Endothelial cell of umbilical vein (primary cell): ENCODE measurements around the gene SYCE1L. TPM values are rescaled to one million over a fixed set of nuclear protein-coding genes. Genes with fewer than 3 reads are reported as not detected.
A peak's percentile ranks its signal among the peaks of the same experiment; 100 is the strongest.

ENCODE experiments used
- BruUV-seq: library from RNA; stranded (reverse); fragments of 400-500 nt; replicated peaks from 2 replicates; lab custom pipeline; 2021; lab: Mats Ljungman, UMichigan
- CTCF ChIA-PET: fragments of 300-600, 350-600 bp; sonication (Branson Sonifier 250); formaldehyde crosslinking; loops from one replicate; lab custom pipeline; 2021; ENCODE audit warnings: antibody characterized with exemption, inconsistent platforms; lab: Charles Lee
- POLR2A ChIA-PET: fragments of 300-600, 350-600 bp; sonication (Branson Sonifier 250); formaldehyde crosslinking; loops from one replicate; lab custom pipeline; 2021; ENCODE audit warnings: antibody characterized with exemption, inconsistent platforms; lab: Charles Lee
- DNase-seq: peaks from one replicate; pipeline ENCODE4 v3.0.0-alpha.2; 2011; ENCODE audit warnings: low read depth, low spot score
- FAIRE-seq: peaks from 2 replicates; lab custom pipeline; 2011; peaks lifted over from hg19 to GRCh38; lab: Jason Lieb, UNC
- H2AFZ ChIP-seq: 2 replicates; pipeline ENCODE4 v1.6.0; 2012; ENCODE audit warnings: low read depth, low read length, control low read depth, inconsistent platforms
- H3K27ac ChIP-seq: 2 replicates; pipeline ENCODE4 v1.5.1; 2011; ENCODE audit warnings: low read depth, mild to moderate bottlenecking, control low read depth, low read length, moderate library complexity; ENCODE audit not compliant: insufficient read depth
- H3K27me3 ChIP-seq, 2 experiments: 2 replicates each; pipeline versions ENCODE4 v1.6.0 to v1.6.1; 2011; ENCODE audit warnings: low read length in 2 of 2, mixed read lengths in 1 of 2; ENCODE audit not compliant: control insufficient read depth in 2 of 2, insufficient read depth in 2 of 2
- H3K36me3 ChIP-seq, 2 experiments: 2 replicates in 1 of 2; 3 replicates in 1 of 2; pipeline ENCODE4 v1.5.1; 2011; ENCODE audit warnings: low read length in 2 of 2, mild to moderate bottlenecking in 1 of 2, moderate library complexity in 1 of 2; ENCODE audit not compliant: control insufficient read depth in 2 of 2, insufficient read depth in 2 of 2; ENCODE audit errors: extremely low read depth in 1 of 2
- H3K4me1 ChIP-seq: 3 replicates; pipeline ENCODE4 v1.5.1; 2011; ENCODE audit warnings: mild to moderate bottlenecking, low read length; ENCODE audit not compliant: control insufficient read depth, insufficient read depth; ENCODE audit errors: extremely low read depth
- H3K4me2 ChIP-seq: 2 replicates; pipeline ENCODE4 v1.6.1; 2011; ENCODE audit warnings: low read length, control low read depth, mixed read lengths; ENCODE audit not compliant: insufficient read depth
- H3K4me3 ChIP-seq, 3 experiments: fragments of 200-600 bp in 1 of 3; sonication (generic), shearing (Covaris generic) in 1 of 3; replicated peaks in 1 of 3; 2 replicates each; pipeline ENCODE4 v1.5.1; 2011 to 2016; ENCODE audit warnings: control low read depth in 3 of 3, low read length in 3 of 3, mild to moderate bottlenecking in 2 of 3, inconsistent platforms in 1 of 3, low read depth in 1 of 3, moderate library complexity in 1 of 3; ENCODE audit not compliant: insufficient read depth in 1 of 3
- H3K79me2 ChIP-seq: 2 replicates; pipeline ENCODE4 v1.6.0; 2012; ENCODE audit warnings: low read length, inconsistent platforms; ENCODE audit not compliant: control insufficient read depth, insufficient read depth
- H3K9ac ChIP-seq: replicated peaks from 2 replicates; pipeline ENCODE3; 2011; ENCODE audit warnings: low read length, control low read depth; ENCODE audit not compliant: insufficient read depth; ENCODE audit errors: extremely low read depth
- H3K9me1 ChIP-seq: replicated peaks from 3 replicates; pipeline ENCODE4 v1.6.0; 2011; ENCODE audit warnings: mild to moderate bottlenecking, low read length; ENCODE audit not compliant: control insufficient read depth, insufficient read depth; ENCODE audit errors: extremely low read depth
- H3K9me3 ChIP-seq: replicated peaks from 2 replicates; pipeline ENCODE4 v1.5.1; 2012; ENCODE audit warnings: low read length, inconsistent platforms; ENCODE audit not compliant: control insufficient read depth, insufficient read depth
- H4K20me1 ChIP-seq: replicated peaks from 2 replicates; pipeline ENCODE3; 2011; ENCODE audit warnings: mild to moderate bottlenecking, low read length; ENCODE audit not compliant: control insufficient read depth, insufficient read depth; ENCODE audit errors: extremely low read depth
- CTCF ChIP-seq, 2 donors: IDR thresholded peaks; 1 replicate in 1 of 2; 2 replicates in 1 of 2; pipeline ENCODE4 v1.5.1; 2011; ENCODE audit warnings: low read length in 2 of 2, mild to moderate bottlenecking in 2 of 2, moderate library complexity in 2 of 2, control low read depth in 1 of 2, inconsistent platforms in 1 of 2, low read depth in 1 of 2; ENCODE audit not compliant: insufficient read depth in 1 of 2; ENCODE audit errors: extremely low read depth in 1 of 2
- EZH2 ChIP-seq: IDR thresholded peaks from 2 replicates; pipeline ENCODE4 v1.6.1; 2012; ENCODE audit warnings: borderline replicate concordance, low read depth, mild to moderate bottlenecking, moderate library complexity, low read length, inconsistent platforms; ENCODE audit not compliant: severe bottlenecking
- FOS ChIP-seq: IDR thresholded peaks from 2 replicates; pipeline ENCODE4 v1.6.1; 2011; ENCODE audit warnings: mild to moderate bottlenecking, low read length, moderate library complexity, borderline replicate concordance; ENCODE audit not compliant: insufficient read depth
- GATA2 ChIP-seq: IDR thresholded peaks from 2 replicates; pipeline ENCODE4 v1.7.0; 2011; ENCODE audit warnings: low read depth, mild to moderate bottlenecking, moderate library complexity, mixed read lengths, low read length; ENCODE audit not compliant: insufficient read length, insufficient read depth
- JUN ChIP-seq: IDR thresholded peaks from 2 replicates; pipeline ENCODE4 v1.6.1; 2011; ENCODE audit warnings: borderline replicate concordance, low read depth; ENCODE audit not compliant: insufficient read length, insufficient read depth
- MAX ChIP-seq: IDR thresholded peaks from 2 replicates; pipeline ENCODE4 v1.6.1; 2011; ENCODE audit not compliant: insufficient read depth, insufficient read length
- MYC ChIP-seq: IDR thresholded peaks from one replicate; pipeline ENCODE4 v1.6.1; 2011; ENCODE audit warnings: mild to moderate bottlenecking, low read depth, low read length
- POLR2A ChIP-seq: IDR thresholded peaks from 2 replicates; pipeline ENCODE4 v1.6.1; 2012; ENCODE audit warnings: low read depth, mild to moderate bottlenecking, control low read depth, low read length
- POLR2AphosphoS5 ChIP-seq: IDR thresholded peaks from 2 replicates; pipeline ENCODE4 v1.6.1; 2012; ENCODE audit warnings: low read depth, mild to moderate bottlenecking, control low read depth, low read length, moderate library complexity; ENCODE audit not compliant: insufficient read depth
- dilution Hi-C: fragments of 300-500 bp; cut with MboI; formaldehyde crosslinking; loops from one replicate; pipeline ENCODE4 v1.15.0; 2019; ENCODE audit warnings: low sequenced_read_pairs; ENCODE audit not compliant: extremely low pct_ligation_motif_present
- intact Hi-C: fragments of 100-400 bp; cut with micrococcal nuclease; formaldehyde crosslinking; loops from one replicate; pipeline ENCODE4 v1.10.0; 2022
- polyA plus RNA-seq, 4 experiments: library from polyadenylated mRNA; depleted of rRNA in 3 of 4; stranded (reverse) in 3 of 4; unstranded in 1 of 4; fragments of >200 nt; gene quantifications; 2 replicates each; pipeline versions ENCODE4 v1.2.1 to v1.2.3, GENCODE V29; 2011 to 2012; ENCODE audit warnings: missing spikeins in 1 of 4
- total RNA-seq: library from RNA; stranded (reverse); gene quantifications from 2 replicates; pipeline ENCODE4 v1.2.3, GENCODE V29; 2021

SYCE1L gene
- total and polyA plus RNA-seq, 2 donors (not counting 3 experiments of a cell fraction or from before 2014, with no cell fraction given) = 6.8 to 13.7 TPM

GRCh38 chr16:77234611-77235010 lies 35.4 kb downstream of the SYCE1L start:
- POLR2A ChIA-PET = no interaction called here
- Histone ChIP-seq H3K4me2 (no peak overlapping the region), H3K27me3 (no peaks in the 10 kb centered on the region), H3K9me1 (no peaks in the 10 kb centered on the region), H3K9me3 (no peaks in the 10 kb centered on the region), H3K27ac (no peak overlapping the region), H2AFZ (peak overlapping the region; percentile 16), H3K79me2 (no peaks in the 10 kb centered on the region), H3K9ac (no peak overlapping the region), H3K4me1 (no peaks in the 10 kb centered on the region), H3K4me3 (no peak overlapping the region), H4K20me1 (no peaks in the 10 kb centered on the region), H3K36me3 (no peaks in the 10 kb centered on the region)
- no TSS peak for BruUV-seq
- DNase-seq = no peak
- CTCF ChIA-PET = interaction anchor here (0.6 to 9.8 kb wide), 7 partner anchors 203 to 1445 kb away, joined by 3 to 185 read pairs (median 4); no protein-coding TSS in a partner anchor
- no peak for TF ChIP-seq CTCF (IDR thresholded peaks at IDR 0.05; ENCODE audit: extremely low read depth in 1 of 2, insufficient read depth in 1 of 2, low read depth in 1 of 2, low read length in 2 of 2)
- TF ChIP-seq POLR2A = no peak
- TF ChIP-seq FOS = no peak
- no peak for TF ChIP-seq GATA2
- TF ChIP-seq MAX = no peak
- no peak for TF ChIP-seq JUN
- no peak for TF ChIP-seq MYC
- no peak for TF ChIP-seq POLR2AphosphoS5
- TF ChIP-seq EZH2 = no peak
- intact Hi-C loops = loop anchor here (2.0 to 10.0 kb wide), 2 partner anchors 22 to 140 kb away; no protein-coding TSS in a partner anchor
- dilution Hi-C loops = loop anchor here (25.0 kb wide), 1 partner anchor 353 kb away; no protein-coding TSS in a partner anchor
- no peak for FAIRE-seq
